BE2C (cell line): ENCODE measurements around the gene ZNRF1.

Experiments used
- DNase-seq: peaks from one replicate; pipeline ENCODE4 v3.0.0-alpha.2; 2020
- H3K27me3 ChIP-seq: fragments of 250-450 bp; sonication (Bioruptor Pico); 2 replicates; pipeline ENCODE4 v1.5.1; 2020; ENCODE audit warnings: mild to moderate bottlenecking
- H3K36me3 ChIP-seq: fragments of 250-450 bp; sonication (Bioruptor Pico); 2 replicates; pipeline ENCODE4 v1.5.1; 2020; ENCODE audit warnings: mild to moderate bottlenecking
- H3K4me1 ChIP-seq: fragments of 250-450 bp; sonication (Bioruptor Pico); 2 replicates; pipeline ENCODE4 v1.5.1; 2020
- H3K4me3 ChIP-seq: 2 replicates; pipeline ENCODE4 v1.5.1; 2011; ENCODE audit warnings: low read depth, low read length
- H3K9me3 ChIP-seq: fragments of 250-450 bp; sonication (Bioruptor Pico); 2 replicates; pipeline ENCODE4 v1.5.1; 2020
- TF ChIP-seq, protein P1 (sequence below): IDR thresholded peaks from 2 replicates; pipeline ENCODE4 v1.5.1; 2012; ENCODE audit warnings: mild to moderate bottlenecking, low read depth, low read length

The ZNRF1 gene

DNA sequence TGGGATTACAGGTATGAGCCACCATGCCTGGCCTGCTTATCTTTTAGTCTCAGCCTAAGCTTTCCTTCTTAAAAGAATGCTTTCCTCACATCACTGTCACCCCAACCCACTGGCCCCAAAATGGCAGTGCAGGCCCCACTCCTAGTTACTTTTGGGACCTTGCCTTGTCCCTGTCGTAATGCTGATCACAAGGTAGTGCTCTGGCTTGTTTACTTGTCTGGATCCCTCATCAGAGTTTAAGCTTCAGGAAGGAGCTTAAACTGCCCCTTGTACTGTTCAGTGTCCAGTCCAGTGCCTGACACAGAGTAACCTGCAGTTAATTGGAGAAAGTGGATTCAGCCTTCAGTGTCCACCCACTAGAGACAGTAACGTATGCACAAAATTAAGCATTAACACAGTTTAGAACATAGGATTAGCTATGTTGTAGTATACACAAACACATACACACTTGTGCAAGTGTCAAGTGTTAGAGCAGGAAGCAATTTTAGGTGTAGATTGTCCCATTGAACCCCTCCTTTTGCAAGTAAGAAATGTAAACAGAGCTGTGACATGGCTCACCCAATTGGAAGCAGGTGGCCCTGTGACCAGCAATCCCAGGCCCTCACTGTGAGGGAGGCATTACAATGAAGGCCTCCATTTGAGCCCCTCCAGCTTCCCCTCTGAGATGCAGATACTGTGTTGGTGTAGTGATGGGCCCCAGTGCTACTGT lies 73.6 kb downstream of the ZNRF1 start:
- no peak overlapping the region for H3K4me3 ChIP-seq
- DNase-seq, result no peak
- TF ChIP-seq, protein P1, sequence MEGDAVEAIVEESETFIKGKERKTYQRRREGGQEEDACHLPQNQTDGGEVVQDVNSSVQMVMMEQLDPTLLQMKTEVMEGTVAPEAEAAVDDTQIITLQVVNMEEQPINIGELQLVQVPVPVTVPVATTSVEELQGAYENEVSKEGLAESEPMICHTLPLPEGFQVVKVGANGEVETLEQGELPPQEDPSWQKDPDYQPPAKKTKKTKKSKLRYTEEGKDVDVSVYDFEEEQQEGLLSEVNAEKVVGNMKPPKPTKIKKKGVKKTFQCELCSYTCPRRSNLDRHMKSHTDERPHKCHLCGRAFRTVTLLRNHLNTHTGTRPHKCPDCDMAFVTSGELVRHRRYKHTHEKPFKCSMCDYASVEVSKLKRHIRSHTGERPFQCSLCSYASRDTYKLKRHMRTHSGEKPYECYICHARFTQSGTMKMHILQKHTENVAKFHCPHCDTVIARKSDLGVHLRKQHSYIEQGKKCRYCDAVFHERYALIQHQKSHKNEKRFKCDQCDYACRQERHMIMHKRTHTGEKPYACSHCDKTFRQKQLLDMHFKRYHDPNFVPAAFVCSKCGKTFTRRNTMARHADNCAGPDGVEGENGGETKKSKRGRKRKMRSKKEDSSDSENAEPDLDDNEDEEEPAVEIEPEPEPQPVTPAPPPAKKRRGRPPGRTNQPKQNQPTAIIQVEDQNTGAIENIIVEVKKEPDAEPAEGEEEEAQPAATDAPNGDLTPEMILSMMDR, result no peak

DNA sequence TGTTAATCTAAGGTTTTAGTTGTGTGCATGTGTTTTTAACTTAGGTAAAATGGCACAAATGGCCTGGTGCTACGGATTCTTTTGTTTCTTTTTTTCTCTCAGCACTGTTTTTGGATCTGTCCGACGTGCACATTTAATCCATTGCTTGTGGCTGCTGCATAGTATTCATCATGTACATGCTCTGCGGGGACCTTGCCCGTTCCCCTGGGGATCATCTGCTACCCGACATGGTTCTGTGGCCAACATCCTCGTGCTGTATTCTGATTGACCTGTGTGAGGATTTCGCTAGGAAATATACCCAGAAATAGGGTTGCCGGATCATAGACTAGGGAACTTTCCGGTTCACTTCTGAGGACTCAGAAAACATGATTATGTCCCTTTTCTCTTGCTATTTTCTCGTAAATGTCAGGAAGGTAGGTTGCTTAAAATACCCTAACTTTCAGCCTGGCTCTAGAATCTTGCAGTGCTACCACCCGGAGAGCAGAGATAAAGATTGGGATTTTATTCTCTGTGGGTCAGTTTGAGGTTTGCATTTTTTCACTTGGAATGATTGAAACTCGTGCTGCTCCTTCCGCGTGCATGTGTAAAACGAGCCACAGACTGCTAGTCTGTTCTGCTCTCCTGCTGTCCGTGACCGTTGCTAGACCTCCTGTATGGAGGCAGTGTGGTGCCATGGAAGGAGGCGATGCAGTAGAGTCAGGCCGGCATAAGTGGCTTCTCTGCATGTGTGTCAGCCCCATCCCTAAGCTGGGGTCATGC lies 74.9 kb downstream of the ZNRF1 start:
- peaks cover 7% of the 10 kb centered on the region; the same call in 1 of the 2 replicates for H3K4me1 ChIP-seq
- no peak overlapping the region for H3K4me3 ChIP-seq
- H3K9me3 ChIP-seq, result no peaks in the 10 kb centered on the region; the same call in 1 of the 2 replicates
- no peaks in the 10 kb centered on the region for H3K36me3 ChIP-seq
- H3K27me3 ChIP-seq, result no peaks in the 10 kb centered on the region
- TF ChIP-seq, protein P1, result no peak
- DNase-seq, result no peak

More for the DNA sequence above, 73.6 kb downstream of the ZNRF1 start:
- Histone ChIP-seq H3K9me3 (no peaks in the 10 kb centered on the region; the same call in 1 of the 2 replicates), H3K27me3 (no peaks in the 10 kb centered on the region), H3K36me3 (no peaks in the 10 kb centered on the region), H3K4me1 (peaks cover 7% of the 10 kb centered on the region; the same call in 1 of the 2 replicates)

DNA sequence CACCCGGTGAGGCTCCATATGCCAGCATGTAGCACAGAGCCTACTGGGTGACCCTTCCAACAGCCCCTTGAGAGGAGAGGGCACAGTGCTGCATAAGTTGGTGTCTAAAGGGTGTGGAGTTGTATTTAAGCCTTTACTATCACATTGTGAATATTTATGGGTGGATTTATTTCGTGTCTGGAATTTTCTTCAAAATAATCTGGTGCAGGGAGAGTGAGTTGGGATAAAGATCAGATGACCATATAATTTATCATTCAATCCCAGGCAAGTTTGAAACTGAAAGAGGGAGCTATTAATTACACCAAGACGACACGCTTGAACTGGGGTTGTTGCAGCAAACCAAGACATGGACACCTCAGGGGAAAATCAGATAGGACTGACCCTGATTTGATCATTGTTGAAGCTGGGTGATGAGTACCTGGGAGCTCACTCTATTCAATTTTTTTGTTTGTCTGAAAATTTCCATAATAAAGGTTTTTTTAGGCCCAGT lies 75.5 kb downstream of the ZNRF1 start:
- H3K27me3 ChIP-seq, result no peaks in the 10 kb centered on the region
- no peak overlapping the region for H3K4me3 ChIP-seq
- H3K4me1 ChIP-seq, result peaks cover 7% of the 10 kb centered on the region; the same call in 1 of the 2 replicates
- no peak for DNase-seq
- no peaks in the 10 kb centered on the region; the same call in 1 of the 2 replicates for H3K9me3 ChIP-seq
- TF ChIP-seq, protein P1, result no peak
- H3K36me3 ChIP-seq, result no peaks in the 10 kb centered on the region

DNA sequence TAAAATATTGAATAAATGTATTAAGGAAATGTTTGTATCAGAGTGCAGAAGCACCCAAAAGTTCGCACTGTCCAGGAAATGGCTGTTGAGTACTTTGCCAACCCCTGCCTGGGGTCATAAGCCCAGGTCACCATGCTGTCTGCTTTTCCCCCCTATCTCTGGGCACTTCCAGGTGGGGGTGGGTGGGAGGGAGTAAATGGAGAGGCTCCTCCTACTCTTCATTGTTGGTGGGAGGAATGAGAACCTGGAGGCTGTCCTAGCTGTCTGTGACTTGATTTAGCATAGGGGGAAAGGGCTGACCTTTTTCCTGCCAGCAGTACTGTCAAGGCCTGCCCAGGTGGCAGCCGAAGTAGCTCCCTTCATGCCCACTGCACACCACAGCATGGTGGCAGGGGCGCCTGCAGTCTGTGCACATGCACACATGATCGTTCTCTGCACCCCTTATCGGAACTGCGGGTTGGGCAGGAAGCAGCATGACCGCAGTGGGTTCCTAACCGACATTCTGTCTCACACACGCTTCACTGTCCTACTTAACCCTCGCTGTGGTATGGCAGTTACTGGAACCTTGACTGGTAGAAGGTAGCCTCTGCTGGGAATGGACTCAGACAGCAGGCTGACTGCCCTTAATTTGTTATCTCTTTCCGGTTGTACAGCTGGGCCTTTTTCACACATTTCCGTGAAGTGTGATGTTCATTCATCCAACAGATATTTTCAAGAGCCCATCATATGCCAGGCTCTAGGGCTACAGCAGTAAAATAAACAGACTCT lies 76.3 kb downstream of the ZNRF1 start:
- TF ChIP-seq, protein P1, result no peak
- no peaks in the 10 kb centered on the region for H3K36me3 ChIP-seq
- no peak for DNase-seq
- no peaks in the 10 kb centered on the region for H3K27me3 ChIP-seq
- no peak overlapping the region for H3K4me3 ChIP-seq
- peaks cover 7% of the 10 kb centered on the region; the same call in 1 of the 2 replicates for H3K4me1 ChIP-seq
- no peaks in the 10 kb centered on the region; the same call in 1 of the 2 replicates for H3K9me3 ChIP-seq

DNA sequence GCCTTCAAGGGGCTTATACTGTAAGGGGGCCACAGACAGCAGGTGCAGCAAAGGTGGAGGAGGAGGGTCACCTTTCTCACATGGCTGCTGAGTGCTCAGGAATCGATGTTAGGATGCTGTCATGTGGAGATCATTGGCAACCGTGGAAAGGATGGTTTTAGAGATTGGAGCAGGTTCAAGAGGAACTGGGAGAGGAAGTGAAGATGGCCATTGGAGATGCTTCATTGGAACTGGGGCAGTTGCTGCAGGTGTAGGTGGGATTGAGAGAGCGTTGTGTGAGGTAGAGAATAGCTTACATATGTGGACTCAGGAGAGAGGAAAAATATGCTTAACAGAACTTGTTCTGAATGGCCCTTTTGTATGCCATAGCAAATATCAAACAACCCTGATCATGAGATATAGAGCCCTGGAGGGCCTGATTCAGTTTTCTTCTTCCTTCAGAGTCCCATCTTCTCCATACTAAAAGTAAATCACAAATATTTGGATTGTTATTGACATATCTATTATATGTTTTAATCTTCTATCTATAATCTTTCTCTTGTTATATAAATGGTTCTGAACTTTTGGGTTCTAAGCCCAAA lies 77.0 kb downstream of the ZNRF1 start:
- Histone ChIP-seq H3K36me3 (no peaks in the 10 kb centered on the region), H3K9me3 (no peaks in the 10 kb centered on the region; the same call in 1 of the 2 replicates), H3K4me1 (peaks cover 7% of the 10 kb centered on the region; the same call in 1 of the 2 replicates), H3K4me3 (no peak overlapping the region), H3K27me3 (no peaks in the 10 kb centered on the region)
- TF ChIP-seq, protein P1, result no peak
- no peak for DNase-seq
